Keratinocyte (primary cell): ENCODE results near the gene CLCN3.
"Not testable (repeated sequence)": the region's sequence is repeated elsewhere in the genome, so short reads cannot be mapped to it uniquely, and the experiment has no call there.

Experiments used
- EZH2 ChIP-seq: IDR thresholded peaks from one replicate; pipeline ENCODE4 v1.6.1; 2012; ENCODE audit warnings: inconsistent platforms, mild to moderate bottlenecking, low read length, moderate library complexity
- TF ChIP-seq, protein P1 (sequence below), 3 experiments: IDR thresholded peaks in 1 of 3; conservative IDR thresholded peaks in 1 of 3; optimal IDR thresholded peaks in 1 of 3; 2 replicates in 2 of 3; 3 replicates in 1 of 3; pipeline versions ENCODE3 to v1.5.1; 2011; ENCODE audit warnings: low read length in 3 of 3, mild to moderate bottlenecking in 3 of 3, moderate library complexity in 2 of 3, control low read depth in 1 of 3, inconsistent platforms in 1 of 3; ENCODE audit not compliant: insufficient read depth in 2 of 3; ENCODE audit errors: extremely low read depth in 1 of 3

DNA sequence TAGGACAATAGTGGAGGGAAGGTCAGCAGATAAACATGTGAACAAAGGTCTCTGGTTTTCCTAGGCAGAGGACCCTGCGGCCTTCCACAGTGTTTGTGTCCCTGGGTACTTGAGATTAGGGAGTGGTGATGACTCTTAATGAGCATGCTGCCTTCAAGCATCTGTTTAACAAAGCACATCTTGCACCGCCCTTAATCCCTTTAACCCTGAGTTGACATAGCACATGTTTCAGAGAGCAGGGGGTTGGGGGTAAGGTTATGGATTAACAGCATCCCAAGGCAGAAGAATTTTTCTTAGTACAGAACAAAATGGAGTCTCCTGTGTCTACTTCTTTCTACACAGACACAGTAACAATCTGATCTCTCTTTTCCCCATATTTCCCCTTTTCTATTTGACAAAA, 58.1 kb downstream of the CLCN3 start:
- TF ChIP-seq, protein P1, sequence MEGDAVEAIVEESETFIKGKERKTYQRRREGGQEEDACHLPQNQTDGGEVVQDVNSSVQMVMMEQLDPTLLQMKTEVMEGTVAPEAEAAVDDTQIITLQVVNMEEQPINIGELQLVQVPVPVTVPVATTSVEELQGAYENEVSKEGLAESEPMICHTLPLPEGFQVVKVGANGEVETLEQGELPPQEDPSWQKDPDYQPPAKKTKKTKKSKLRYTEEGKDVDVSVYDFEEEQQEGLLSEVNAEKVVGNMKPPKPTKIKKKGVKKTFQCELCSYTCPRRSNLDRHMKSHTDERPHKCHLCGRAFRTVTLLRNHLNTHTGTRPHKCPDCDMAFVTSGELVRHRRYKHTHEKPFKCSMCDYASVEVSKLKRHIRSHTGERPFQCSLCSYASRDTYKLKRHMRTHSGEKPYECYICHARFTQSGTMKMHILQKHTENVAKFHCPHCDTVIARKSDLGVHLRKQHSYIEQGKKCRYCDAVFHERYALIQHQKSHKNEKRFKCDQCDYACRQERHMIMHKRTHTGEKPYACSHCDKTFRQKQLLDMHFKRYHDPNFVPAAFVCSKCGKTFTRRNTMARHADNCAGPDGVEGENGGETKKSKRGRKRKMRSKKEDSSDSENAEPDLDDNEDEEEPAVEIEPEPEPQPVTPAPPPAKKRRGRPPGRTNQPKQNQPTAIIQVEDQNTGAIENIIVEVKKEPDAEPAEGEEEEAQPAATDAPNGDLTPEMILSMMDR (optimal IDR thresholded peaks at IDR 0.05 in 1 of 3, IDR thresholded peaks at IDR 0.05 in 1 of 3, conservative IDR thresholded peaks at IDR 0.05 in 1 of 3; ENCODE audit: extremely low read depth in 1 of 3, insufficient read depth in 2 of 3, low read length in 3 of 3): not testable (repeated sequence)
- not testable (repeated sequence) for TF ChIP-seq EZH2
